Ovary (tissue), 3 donors: ENCODE results near the gene PAX8.

ENCODE experiments used
- POLR2A ChIP-seq: fragments of 450-650 bp; IDR thresholded peaks from one replicate; pipeline ENCODE4 v1.6.1; 2017; ENCODE audit warnings: antibody characterized with exemption, mild to moderate bottlenecking, moderate library complexity
- TF ChIP-seq, protein P1 (sequence below), 3 donors: fragments of 450-650 bp in 2 of 3; fragments of 200-600 bp in 1 of 3; IDR thresholded peaks; one replicate each; pipeline versions ENCODE4 v1.5.1 to v1.8.0; 2016 to 2022; ENCODE audit warnings: antibody characterized with exemption in 3 of 3, mild to moderate bottlenecking in 1 of 3
- donor health status: DM: no; HTN: no; CAD: no.

DNA sequence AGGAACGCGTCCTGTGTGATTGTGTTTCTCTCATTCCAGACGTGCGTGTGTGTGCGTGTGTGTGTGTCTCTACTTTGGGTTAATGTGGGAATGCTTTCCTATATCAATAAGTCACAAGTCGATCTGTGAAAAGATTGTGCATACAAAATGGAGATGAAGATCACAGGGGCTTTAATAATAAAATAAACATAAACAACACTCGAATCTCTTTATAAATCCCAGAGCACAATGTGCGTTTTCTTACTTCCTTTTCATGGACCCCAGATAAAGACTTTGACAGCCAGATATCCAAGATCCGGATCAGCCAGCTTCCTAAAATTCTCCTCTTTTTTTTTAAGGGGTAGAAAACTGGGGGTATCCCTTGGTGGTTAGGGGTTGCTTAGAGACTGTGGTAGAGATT is 4.7 kb downstream of the PAX8 start:
- TF ChIP-seq, protein P1, sequence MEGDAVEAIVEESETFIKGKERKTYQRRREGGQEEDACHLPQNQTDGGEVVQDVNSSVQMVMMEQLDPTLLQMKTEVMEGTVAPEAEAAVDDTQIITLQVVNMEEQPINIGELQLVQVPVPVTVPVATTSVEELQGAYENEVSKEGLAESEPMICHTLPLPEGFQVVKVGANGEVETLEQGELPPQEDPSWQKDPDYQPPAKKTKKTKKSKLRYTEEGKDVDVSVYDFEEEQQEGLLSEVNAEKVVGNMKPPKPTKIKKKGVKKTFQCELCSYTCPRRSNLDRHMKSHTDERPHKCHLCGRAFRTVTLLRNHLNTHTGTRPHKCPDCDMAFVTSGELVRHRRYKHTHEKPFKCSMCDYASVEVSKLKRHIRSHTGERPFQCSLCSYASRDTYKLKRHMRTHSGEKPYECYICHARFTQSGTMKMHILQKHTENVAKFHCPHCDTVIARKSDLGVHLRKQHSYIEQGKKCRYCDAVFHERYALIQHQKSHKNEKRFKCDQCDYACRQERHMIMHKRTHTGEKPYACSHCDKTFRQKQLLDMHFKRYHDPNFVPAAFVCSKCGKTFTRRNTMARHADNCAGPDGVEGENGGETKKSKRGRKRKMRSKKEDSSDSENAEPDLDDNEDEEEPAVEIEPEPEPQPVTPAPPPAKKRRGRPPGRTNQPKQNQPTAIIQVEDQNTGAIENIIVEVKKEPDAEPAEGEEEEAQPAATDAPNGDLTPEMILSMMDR (IDR thresholded peaks at IDR 0.05): no peak
- no peak for TF ChIP-seq POLR2A
